Cortex of kidney (tissue), 1 donor: Measurements from ENCODE around the gene ANO10.
"Not testable (repeated sequence)": the region's sequence is repeated elsewhere in the genome, so short reads cannot be mapped to it uniquely, and the experiment has no call there.

Source experiments
- DNase-seq: peaks from one replicate; lab custom pipeline; 2025; lab: John Stamatoyannopoulos, UW

ANO10 gene

DNA sequence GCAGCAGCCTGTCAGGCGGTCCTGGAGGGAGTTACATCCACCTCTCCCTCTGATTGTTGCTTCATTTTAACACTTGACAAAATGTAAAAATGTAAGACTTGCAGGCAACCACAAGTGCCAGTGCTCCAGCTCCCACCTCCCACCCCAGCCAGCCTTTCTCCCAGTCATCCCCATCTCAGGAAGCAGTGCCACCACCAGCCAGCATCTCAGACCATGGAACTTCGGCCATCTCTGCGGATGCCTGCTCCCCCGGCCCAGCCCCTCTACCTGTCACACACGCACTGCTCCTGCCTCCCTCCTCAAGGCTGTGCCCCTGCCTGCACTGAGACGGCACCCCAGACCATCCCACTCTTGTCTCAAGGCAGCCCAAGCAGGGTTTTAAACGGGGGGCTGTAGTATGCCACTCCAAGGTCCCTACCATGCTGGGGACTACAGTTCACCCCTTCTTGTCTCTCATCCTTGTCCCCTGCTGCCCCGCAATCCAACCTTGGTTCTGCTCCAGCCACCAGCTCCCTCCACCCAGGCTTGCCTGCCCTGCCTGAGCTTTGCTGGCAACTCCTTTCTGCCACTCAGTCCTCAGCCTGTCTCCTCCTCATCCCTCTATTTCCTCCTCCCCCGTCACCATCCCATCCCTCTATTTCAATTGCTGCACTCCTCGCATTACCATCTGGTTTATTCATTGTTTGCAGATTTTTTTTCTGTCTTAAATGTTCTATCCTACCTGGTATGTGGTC is 249.6 kb downstream of the ANO10 start:
- no peak for DNase-seq

DNA sequence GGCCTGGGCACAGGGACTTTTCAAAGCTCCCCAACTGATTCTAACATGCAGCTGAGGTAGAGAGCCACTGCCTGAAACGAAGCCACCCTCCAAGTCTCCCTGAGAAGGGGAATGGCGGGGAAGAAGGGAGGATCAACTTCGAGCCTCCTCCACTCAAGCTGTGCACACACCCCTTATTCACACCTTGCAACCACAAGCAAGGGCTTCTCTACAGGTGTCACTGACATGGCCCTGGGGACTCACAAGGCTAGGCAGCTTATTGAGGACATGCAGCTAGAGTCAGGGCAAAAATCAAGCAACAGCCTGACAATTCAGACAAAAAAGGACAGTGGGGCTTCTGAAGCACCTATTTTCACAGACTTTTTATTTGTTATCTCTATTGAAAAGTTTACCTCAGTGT is 250.3 kb downstream of the ANO10 start:
- DNase-seq: no peak

DNA sequence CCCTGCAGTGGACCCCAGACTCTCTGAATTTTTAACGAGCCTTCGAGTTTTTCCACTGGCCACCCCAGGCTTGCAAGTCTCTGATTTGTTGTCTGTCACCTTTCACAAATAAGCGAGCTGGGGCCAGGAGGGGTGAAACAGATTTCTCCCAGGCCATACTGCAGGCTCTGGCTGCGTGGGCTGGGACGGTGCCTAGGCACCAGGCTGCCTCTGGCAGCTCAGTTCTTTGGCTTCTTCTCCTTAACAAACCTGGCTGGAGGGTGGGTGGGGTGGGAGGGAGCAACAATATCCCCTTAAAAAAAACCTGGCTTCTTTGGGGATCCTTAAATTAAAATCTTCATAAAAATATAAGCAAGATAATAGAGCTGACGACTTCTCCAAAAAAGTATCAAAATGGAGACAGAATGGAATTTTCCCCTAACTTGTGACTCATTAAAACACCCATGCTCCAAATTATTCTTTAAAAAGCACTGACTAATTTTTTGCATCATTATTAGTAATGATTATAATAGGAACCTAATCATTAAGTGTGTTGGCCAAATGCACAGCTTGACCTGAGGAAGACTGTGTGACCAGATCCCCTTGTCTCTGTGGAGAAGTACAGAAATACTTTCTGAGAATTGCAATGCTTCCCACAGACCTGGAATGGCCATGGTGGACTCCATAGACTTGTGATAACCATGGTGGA is 251.4 kb downstream of the ANO10 start:
- no peak for DNase-seq

DNA sequence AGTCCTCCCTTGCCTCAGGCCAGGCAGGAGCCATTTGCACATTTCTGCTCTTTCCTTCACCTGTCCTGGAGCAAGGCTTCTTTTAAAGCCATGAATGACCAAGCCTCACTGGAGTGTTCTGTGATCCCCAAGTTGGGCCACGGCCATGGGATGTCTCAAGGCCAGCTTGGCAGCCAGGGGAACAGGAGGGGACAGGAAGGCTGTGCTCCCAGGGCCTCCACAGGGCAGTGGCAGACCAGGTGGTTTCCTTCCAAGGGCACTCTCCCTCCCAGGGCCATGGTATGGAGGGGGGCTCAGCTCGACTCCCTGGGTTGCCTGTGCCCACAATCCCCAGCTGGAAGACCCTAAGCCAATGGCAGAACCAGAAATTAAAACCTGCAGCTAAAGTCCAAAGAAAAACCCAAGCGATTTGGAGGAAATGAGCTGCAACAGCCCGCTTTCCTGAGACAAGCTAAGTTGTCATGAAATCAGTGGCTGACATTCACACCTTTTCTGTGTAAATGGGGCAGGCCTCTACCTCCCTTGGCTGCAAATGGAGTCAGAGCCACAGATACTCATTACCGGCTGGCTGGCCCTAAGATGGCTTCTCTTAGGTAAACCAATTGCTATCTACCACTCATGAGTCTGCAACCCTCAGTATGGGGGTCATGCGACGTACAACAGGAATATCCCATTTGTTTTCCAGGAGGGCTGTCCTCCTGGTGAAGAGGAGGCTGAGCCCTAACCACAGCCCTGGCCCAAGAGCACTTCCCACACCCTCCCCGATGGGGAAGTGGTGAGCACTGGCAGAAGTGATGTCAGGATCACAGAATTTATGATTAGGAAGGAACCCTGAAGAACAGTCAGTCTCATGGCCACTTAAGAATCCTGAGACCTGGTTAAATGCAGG is 252.2 kb downstream of the ANO10 start:
- DNase-seq: no peak

DNA sequence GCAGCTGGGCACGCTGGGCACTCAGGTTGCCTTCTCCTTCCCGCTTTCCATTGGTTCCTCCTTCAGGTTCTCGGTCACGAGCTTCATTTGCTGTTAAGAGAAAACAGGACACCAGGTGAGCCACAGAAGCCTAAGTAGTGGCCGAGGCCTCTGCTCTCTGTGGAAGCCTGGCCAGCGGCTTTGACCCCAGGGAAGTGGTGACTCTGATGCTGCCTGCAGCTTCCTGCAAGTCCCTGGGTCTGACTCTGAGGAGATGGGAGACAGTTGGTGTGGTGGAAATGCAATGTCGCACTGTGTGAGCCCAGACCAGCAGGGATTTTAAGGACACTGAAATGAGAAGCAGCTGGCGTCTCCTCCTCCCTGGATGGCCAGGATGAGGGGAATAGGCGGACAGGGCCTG is 254.9 kb downstream of the ANO10 start:
- no peak for DNase-seq

DNA sequence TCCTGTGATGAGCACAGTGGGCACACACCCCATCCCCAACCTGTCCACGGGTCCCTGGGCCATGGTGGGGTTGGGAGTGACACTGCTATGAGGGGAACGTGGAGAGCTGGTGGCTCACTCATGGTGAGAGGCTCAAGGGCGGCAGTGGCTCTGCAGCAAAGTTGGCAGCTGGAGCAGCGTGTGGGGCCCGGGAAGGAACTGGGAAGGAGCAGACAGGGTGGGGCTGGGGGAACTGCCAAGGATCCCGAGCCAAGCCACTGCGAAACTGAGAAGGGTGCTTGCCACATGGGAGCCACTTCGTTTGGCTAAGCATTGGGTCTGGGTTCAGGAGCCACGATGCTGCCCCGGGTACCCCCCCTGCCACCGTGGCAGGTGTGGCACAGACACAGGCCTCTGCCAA is 255.3 kb downstream of the ANO10 start:
- no peak for DNase-seq

DNA sequence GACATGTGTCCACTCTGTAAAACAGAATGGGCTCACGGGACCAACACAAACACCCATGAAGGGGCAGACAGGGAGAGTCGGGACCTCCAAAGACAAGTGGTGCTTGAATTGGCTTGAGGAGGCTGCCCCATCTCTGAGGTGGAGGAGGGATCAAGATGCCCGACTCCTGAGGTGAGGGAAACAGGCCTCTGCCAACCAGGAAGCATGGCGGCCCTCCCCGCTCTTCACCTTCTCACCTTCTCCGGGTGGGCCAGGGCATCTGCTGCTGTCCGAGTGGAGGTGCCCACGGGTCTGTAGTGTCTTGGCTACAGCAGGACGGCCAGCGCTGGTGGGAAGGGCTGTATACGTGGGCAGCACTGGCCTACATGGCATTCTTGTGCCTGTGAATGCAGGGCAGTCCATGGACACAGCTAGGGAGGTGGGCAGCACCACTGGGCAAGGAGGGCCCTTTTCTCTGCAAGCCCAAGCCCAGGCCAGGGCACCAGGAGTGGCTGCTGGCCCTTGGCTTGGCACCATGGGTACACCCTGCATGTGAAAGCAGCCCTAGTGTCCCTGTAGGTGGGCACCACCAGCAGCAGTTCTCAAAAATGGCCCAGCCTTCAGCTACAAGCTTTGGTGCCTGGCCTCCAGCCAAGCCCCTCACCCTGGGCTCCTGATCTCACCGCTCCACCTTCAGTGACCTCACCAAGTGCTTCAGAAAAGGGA is 256.1 kb downstream of the ANO10 start:
- DNase-seq: no peak

DNA sequence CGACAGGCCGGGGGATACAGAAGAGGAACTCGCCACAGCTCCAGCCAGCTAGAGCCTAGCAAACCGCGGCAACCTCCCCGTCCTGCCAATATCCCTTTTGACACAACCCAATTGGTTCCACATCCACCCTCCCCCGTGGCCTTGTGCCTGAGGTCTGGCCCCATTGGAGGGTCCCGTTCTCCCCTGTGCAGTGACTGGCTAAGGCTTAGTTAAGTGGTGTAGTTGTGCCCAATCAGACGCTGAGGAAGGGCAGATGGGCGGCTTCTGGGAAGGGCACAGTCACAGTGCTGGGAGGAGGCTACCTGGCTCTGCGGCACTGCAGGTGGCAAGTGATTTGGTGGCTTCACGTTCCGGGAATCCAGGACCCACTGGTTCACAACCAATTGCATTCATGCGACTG is 256.9 kb downstream of the ANO10 start:
- no peak for DNase-seq

DNA sequence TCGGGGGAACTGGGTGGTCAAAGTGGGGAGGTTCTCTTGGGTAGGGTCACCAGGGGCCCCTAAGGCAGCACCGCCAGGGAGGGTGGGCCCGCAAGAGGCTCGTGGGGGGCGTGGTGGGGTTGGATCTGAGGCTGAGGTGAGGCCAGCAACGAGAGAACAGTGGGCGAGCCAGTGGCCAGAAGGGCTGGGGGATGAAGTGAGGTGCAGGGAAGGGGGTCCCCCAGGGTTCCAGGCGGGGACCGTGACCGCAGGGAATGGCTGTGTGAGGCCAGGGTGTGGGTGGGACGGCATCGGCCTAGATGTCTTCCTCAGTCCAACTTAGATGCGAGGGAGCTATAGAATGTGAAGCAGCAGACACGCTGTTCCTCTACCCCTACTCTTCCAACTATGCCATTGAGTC is 257.3 kb downstream of the ANO10 start:
- no peak for DNase-seq

DNA sequence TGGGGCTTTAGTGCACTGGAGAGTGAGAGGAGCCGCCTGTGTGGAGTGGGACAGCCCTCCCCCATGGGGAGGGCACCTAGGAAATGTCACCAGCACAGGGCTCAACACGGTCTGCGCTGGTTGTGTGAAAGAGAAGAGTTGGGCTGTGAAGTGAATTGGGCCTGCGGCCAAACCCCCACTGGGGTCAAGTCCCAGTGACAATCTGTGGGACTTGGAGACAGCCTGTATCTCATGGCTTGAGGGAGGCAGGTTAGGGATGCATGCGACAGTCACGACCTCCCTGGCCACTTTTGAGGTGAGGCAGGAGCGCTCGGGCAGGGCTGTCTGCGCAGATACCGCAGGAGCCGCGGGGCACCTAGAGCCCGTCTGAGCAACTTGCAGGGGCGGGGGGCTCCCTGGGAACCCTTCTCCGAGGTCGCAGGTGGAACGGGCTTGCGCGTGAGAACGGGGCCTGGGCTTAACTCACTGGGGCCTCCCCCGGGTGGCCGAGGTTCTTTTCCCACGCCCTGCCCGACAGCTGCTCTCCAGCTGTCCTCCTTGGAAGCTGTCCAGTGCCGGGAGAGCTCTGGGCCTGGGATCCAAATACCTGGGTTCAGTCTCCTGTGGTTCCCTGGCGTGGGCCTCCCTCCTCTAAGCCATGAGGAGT is 258.1 kb downstream of the ANO10 start:
- DNase-seq: no peak

DNA sequence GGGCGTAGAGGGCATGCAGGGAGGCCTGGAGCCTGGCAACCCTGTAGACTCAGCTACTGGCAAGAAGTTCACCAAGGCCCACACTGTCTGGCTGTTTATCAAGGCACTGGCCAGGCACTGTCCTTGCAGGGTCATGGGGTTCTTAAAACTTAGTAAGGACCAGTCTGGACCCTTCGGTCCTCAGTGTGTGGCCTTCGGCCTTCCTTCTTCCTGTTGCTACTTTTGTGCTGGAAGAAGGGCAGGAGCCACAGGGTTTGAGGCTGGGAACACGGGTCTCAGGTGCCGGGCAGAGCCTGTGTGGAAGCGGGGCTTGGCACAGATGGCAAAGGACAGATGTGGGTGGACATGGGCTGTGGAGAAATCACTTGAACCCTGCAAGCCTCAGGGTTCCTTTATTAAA is 258.9 kb downstream of the ANO10 start:
- DNase-seq: no peak

DNA sequence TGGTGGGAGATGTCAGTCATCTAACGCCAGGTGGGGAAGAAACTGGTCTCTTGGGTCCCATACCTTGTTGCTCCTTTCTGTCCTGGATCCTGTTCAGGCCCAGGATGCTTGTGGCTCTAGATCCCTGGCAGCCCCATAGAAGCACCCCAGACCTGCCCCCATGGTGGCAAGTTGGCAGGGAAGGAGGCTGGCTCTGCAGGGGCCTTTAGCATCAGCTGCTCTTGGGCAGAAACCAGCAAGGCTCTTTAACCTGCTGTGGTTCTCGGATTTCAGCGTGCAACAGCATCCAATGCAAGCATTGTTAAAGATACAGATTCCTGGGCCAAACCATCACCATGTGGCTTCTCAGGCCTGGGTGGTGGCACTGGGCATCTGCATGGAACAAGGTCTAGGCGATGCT is 259.6 kb downstream of the ANO10 start:
- DNase-seq: no peak

DNA sequence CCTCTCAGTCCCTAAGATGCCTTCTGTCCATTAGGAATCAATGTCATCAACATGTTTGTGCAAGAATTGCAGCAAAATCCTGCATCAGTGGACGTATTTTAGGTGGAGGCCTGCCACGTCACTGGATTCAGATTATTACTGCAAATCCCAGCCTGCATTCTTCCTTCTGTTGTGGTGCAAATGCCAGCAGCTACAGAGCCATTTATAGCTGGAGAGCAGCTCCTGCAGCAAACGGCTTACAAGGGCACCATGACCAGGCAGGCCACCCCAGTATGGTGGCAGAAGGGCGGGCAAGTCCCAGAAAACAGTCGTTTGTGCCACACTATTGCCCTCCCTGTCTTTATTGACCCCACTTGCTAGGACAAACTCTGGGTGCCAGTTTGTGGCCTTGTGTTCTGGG is 260.7 kb downstream of the ANO10 start:
- DNase-seq: no peak

DNA sequence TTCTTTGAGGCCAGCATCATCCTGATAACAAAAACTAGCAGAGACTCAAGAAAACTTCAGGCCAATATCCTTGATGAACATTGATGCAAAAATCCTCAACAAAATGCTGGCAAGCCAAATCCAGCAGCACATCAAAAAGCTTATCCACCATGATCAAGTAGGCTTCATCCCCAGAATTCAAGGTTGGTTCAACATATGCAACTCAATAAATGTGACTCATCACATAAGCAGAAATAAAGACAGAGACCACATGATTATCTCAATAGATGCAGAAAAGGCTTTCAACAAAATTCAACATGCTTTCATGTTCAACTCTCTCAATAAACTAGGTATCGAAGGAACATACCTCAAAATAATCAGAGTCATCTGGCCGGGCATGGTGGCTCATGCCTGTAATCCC is 265.8 kb downstream of the ANO10 start:
- not testable (repeated sequence) for DNase-seq

DNA sequence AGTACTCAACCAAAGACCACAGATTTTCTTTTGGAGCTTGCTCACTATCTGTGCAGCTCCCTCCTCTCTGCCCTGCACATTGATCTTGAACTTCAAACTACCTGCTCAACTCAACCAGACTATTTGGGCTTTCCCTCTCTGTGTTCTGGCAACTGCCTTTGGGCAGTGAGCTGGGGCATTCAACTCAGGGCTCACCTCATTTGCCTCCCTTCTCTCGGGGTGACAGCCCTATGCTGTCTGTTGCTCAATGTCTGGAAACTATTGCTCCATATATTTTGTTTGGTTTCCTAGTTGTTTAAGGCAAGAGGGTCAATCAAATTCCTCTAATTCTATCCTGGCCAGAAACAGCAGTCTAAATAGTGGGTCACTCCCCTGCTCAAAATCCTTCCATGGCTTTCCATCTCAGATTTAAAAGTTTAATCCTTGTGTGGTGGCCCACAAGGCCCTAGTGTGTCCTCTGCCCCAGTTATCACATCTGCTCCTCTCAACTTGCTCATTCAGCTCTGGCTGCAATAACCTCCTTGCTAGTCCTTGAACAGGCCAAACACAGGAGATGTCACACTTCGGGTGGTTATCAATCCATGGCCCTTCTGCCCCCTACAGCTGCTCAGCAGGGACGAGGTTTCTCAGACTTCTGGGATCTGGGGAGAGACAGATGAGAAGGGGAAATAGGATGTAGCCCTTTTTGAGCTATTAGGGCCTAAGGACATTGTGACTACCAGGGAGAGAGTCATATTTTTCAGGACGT is 267.7 kb downstream of the ANO10 start:
- DNase-seq: no peak

DNA sequence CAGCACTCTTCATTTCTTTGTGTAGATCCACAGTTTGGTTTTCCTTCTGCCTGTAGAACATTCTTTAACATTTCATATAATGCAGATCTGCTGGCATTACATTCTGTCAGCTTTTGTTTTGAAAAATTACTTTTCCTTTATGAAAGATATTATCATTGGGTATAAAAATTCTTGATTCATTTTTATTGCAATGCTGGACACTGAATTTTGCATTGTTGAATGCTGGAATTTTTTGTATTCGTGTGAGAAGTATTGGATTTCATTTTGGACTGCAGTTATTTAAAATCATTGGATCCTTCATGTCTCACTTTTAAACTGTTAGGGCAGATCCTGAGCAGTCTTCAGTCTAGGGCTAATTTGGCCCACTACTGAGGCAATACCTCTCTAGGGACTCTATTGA is 268.4 kb downstream of the ANO10 start:
- DNase-seq: no peak

DNA sequence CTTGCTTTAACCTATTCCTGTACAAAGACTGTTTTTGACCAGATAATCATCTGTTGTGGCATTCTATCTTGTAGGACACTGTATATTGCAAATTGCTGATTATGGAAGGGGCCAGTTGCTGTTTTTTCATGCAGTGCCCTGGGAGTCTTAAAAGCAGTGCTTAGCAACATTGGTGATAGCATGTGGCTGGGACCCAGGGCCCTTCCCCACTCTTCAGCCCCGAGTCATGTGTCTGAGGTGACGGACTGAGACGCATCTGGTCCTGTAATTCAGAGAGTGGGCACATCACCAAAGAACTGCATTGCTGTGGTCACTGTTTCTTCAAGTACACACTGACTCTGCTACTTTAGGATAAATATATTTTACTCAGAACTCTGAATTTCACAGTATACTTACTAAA is 272.1 kb downstream of the ANO10 start:
- DNase-seq: no peak

DNA sequence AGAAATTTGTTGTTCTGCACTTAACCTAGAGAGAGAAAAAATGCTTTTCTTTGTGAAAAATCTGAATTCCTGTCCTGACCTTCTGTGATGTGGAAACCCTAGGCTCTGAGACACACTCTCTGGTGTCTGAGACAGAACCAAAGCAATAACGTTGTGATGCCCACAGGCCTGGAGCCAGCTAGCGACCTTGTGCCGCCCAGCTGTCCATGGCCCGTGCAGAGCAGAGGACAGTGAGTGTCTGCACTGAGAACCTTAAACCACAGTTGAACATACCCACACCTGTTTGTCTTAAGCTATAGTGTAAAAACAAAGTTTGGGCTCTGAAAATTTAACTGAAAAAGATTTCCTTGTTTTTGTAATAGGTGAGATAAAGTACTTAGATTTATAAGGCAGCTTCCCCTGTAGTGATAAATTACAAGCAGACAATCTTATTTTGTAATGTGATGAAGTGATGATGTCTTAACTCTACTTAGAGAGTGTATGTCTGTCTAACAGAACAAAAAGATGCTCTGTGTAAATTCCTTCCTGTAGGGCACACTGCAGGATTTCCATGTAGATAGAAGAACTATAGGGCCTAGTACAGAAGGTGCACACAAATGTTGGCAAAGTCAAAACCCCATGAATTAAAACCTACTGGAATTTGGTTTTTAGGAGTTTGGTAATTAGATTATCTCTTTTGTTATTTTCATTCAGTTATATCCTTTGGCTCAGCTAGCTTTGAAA is 272.8 kb downstream of the ANO10 start:
- DNase-seq: no peak

DNA sequence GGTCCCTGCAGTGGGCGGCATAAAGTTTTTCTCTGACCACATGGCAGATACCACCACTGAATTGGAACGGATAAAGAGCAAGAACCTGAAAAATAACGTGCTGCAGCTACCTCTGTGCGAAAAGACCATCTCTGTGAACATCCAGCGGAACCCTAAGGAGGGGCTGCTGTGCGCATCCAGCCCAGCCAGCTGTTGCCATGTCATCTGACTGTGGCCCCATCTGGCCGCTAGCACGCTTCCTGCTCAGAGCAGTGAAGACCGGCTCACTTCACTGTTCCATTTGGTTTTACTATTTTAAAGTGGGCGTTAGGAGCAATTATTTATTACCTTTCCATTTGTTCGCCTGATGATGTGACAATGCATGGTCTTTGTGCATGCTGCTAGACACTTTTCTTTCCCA is 273.5 kb downstream of the ANO10 start:
- DNase-seq: no peak

DNA sequence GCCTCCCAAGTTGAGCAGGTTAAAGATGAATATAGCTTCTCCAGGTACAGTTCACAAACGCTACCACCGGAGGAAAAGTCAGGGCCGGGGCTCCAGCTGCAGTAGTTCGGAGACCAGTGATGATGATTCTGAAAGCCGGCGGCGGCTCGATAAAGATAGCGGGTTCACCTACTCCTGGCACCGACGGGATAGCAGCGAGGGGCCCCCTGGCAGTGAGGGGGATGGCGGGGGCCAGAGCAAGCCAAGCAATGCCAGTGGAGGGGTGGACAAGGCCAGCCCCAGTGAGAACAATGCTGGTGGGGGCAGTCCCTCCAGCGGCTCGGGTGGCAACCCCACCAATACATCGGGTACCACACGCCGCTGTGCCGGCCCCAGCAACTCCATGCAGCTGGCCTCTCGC is 274.0 kb downstream of the ANO10 start:
- DNase-seq: no peak
